ENCODE results near the gene KANSL1L.

KANSL1L gene

GRCh38 chr2:210072493-210072892 lies 98.7 kb downstream of the KANSL1L start:
- DNase-seq (ENCODE audit: low read depth, low spot score) = no peak

DNA sequence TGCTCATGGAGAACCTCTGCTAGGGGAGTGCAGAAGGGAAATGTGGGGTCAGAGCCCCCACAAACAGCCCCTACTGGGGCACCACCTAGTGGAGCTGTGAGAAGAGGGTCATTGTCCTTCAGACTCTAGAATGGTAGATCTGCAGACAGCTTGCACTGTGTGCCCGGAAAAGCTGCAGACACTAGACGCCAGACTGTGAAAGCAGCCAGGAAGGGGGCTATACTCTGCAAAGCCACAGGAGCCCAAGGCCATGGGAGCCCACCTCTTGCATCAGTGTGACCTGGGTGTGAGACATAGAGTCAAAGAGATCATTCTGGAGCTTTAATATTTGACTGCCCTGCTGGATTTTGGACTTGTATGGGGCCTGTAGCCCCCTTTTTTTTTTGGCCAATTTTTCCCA lies 107.9 kb downstream of the KANSL1L start:
- DNase-seq (ENCODE audit: low read depth, low spot score) = no peak

GRCh38 chr2:210055825-210056224 lies 115.4 kb downstream of the KANSL1L start:
- no peak for DNase-seq (ENCODE audit: low read depth, low spot score)

GRCh38 chr2:210054696-210055095 lies 116.5 kb downstream of the KANSL1L start:
- no peak for DNase-seq (ENCODE audit: low read depth, low spot score)

- DNase-seq (ENCODE audit: low read depth, low spot score) = no peak
These were observed 120.3 kb downstream of the KANSL1L start for GRCh38 chr2:210050885-210051284.

DNA sequence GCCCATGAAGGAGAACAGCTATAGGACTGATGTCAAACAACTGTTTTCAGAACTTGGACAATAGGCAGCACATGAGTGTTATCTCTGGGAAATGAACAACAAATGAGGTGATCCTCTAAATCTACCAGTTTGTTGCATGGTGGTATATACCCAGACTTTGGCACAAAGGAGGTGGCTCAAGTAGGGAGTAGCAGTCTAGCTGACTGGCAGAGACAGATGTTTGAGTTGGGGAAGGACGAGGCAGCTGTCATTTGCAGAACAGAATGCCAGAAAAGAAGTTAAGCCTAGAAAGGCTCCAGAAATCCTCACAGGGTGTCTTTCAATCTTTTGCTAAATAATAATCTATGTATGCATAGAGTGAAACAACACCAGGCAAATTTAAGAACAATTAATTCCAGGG lies 121.4 kb downstream of the KANSL1L start:
- no peak for DNase-seq (ENCODE audit: low read depth, low spot score)

DNA sequence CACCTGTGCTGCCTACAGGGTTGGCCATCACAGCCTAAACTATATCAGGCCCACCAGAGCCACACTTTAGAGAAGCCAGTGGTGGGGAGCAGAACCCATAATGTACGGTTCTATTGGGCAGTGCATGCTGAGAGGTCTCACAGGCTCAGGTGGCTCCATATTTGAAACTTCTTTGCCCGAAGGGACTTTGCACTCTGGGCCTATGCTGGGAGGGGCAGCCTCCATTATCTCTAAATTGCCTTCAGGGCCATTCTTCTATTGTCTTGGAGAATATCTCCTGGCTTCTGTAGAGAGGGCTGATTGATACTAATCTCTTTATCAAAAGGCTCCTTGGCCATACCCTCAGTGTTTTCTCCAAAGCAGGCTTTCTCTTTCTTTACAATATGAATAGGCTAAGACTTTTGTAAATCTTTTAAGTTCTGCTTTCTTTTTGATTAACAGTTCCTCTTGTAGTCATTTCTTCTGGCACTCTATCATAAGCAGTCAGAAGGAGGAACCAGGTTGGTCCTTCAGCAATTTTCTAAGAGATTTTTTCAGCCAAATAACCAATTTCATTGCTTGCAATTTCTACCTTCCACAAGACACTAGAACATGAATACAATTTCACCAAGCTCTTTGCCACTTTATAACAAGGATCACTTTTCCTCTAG lies 124.2 kb downstream of the KANSL1L start:
- no peak for DNase-seq (ENCODE audit: low read depth, low spot score)

GRCh38 chr2:210038078-210038477 lies 133.1 kb downstream of the KANSL1L start:
- no peak for DNase-seq (ENCODE audit: low read depth, low spot score)

DNA sequence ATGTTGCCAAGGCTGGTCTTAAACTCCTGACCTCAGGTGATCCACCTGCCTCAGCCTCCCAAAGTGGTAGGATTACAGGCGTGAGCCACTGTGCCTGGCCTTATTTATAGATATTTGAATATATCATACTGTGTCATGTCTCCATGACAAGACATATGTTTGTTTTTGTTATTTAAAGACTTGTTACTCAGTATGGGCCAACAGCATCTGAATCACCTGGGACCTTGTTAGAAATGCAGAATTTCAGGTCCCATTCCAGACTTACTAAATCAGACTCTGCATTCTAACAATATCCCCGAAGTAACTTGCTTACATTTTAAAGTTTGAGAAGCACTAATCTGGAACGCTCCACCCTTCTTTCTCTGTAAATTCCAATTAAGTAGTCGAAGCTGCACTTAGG lies 135.5 kb downstream of the KANSL1L start:
- DNase-seq (ENCODE audit: low read depth, low spot score) = no peak

GRCh38 chr2:210034087-210034683 lies 137.0 kb downstream of the KANSL1L start:
- no peak for DNase-seq (ENCODE audit: low read depth, low spot score)

- no peak for DNase-seq (ENCODE audit: low read depth, low spot score)
These were observed 143.0 kb downstream of the KANSL1L start for GRCh38 chr2:210028178-210028577.

DNA sequence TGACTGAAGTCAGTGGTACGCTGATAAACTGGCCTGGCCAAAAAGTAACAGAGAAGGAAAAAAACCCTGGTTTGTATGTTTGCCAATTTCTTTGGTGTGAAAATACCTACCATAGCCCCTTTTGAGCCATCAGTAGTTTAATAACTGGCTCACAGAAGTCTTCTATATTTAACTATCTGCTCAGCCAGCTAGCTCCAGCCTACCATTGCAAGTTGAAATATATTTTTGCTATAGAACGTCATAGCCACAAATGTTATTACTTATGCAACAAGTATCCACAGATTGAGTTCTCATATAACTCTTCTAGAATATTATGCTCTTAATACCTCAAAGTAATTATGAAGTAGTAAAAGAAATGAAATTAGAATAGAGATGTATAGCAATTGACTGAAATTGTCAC lies 143.6 kb downstream of the KANSL1L start:
- DNase-seq (ENCODE audit: low read depth, low spot score) = no peak

GRCh38 chr2:210022824-210023223 lies 148.4 kb downstream of the KANSL1L start:
- DNase-seq (ENCODE audit: low read depth, low spot score) = no peak

GRCh38 chr2:210020138-210020537 lies 151.1 kb downstream of the KANSL1L start:
- no peak for DNase-seq (ENCODE audit: low read depth, low spot score)

GRCh38 chr2:210009896-210010295 lies 161.3 kb downstream of the KANSL1L start:
- DNase-seq (ENCODE audit: low read depth, low spot score) = no peak

DNA sequence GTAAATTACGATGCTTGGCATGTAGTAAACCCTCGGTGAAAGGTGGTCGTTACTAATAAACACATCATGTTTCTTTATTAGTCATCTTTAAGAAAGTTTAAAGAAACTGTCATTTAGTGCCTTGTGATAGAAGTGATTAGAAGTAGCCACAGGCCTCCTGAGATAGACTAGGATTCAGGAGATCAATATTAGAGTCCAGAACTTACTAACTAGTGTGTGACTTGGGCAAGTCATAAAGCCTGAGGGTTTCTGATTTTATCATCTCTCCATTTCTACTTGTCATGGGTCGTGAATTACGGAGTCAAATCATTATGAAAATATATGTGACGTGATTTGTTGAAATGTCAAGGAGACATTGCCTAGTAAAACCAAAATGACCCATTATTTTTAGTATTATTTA lies 162.1 kb downstream of the KANSL1L start:
- no peak for DNase-seq (ENCODE audit: low read depth, low spot score)

GRCh38 chr2:210007895-210008294 lies 163.3 kb downstream of the KANSL1L start:
- DNase-seq (ENCODE audit: low read depth, low spot score) = no peak

DNA sequence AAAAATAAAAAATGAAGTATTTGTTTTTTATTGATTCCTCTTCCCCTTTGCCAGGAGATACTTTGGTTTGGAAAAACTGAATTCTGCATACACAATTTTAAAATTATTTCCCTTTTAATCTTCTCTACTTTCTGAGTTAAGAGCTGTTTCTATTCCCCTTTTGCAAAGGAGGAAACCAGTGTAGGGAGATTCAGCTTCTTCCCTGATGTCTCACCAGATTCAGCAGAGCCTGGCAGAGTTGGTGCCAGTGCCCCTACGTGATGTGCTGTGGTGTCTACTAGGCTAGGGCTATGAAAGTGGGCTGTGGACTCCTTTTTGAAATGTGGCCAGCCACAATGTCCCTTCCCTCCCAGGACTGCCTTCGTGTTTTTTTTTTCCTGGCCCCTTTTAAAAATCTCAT lies 166.3 kb downstream of the KANSL1L start:
- no peak for DNase-seq (ENCODE audit: low read depth, low spot score)

GRCh38 chr2:210003359-210003758 lies 167.8 kb downstream of the KANSL1L start:
- DNase-seq (ENCODE audit: low read depth, low spot score) = no peak

- peak; percentile 95 for DNase-seq (ENCODE audit: low read depth, low spot score)
These were observed 168.8 kb downstream of the KANSL1L start, which contains the start of gene RPE for GRCh38 chr2:210002158-210003157. Gene RPE, plus strand, starts transcription at chr2:210002638. Its CDS starts 24 bp downstream, at chr2:210002662.

DNA sequence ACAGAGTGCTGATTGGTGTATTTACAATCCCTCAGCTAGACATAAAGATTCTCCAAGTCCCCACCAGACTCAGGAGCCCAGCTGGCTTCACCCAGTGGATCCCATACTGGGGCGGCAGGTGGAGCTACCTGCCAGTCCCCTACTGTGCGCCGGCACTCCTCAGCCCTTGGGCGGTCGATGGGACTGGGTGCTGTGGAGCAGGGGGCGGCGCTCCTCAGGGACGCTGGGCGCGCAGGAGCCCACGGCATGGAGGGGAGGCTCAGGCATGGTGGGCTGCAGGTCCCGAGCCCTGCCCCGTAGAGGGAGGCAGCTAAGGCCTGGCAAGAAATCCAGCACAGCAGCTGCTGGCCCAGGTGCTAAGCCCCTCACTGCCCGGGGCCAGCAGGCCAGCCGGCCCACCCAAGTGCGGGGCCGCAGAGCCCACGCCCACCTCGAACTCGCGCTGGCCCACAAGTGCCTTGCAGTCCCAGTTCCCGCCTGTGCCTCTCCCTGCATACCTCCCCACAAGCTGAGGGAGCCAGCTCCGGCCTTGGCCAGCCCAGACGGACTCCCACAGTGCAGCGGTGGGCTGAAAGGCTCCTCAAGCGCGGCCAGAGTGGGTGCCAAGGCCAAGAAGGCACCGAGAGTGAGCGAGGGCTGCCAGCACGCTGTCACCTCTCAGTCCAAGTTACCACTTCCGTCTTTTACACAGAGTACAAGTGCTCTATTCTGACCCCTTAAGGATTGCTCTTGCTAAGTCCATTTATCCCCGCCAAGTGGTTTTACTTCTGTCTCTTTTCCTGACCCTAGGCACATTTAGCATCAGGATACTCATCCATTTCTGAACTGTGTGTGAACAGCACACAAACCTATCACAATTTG lies 170.5 kb downstream of the KANSL1L start:
- DNase-seq (ENCODE audit: low read depth, low spot score) = no peak
